HepG2 (cell line): Measurements from ENCODE around the gene GLIS2. TPM values are rescaled to one million over a fixed set of nuclear protein-coding genes. Genes with fewer than 3 reads are reported as not detected.

Source experiments
- ATAC-seq: fragments of 200-7000 bp; cut with Tn5 transposase; 3 replicates; pipeline ENCODE4 v1.9.1; 2020; ENCODE audit warnings: mild to moderate bottlenecking, moderate library complexity
- BruUV-seq: library from RNA; stranded (reverse); fragments of 400-500 nt; replicated peaks from 2 replicates; lab custom pipeline; 2021; lab: Mats Ljungman, UMichigan
- CTCF ChIA-PET: fragments of 300-600 bp; formaldehyde crosslinking; extraction: SDS; loops from one replicate; lab custom pipeline; 2021; ENCODE audit warnings: low total read pairs, inconsistent platforms, low intra/inter-chr PET ratio; lab: Yijun Ruan, JAX
- POLR2A ChIA-PET: fragments of 350-600 bp; sonication (Branson Sonifier 250); formaldehyde crosslinking; loops from one replicate; lab custom pipeline; 2020; ENCODE audit warnings: antibody characterized with exemption, inconsistent platforms; lab: Yijun Ruan, JAX
- DNase-seq: peaks from one replicate; pipeline ENCODE4 v3.0.0-alpha.2; 2015; ENCODE audit warnings: low spot score
- FAIRE-seq: peaks from 3 replicates; lab custom pipeline; 2011; peaks lifted over from hg19 to GRCh38; lab: Jason Lieb, UNC
- H2AFZ ChIP-seq: one replicate; pipeline ENCODE4 v1.6.1; 2011; ENCODE audit warnings: low read length, inconsistent platforms
- H3K27ac ChIP-seq: fragments of 300-600 bp; 3 replicates; pipeline ENCODE4 v1.8.0; 2011; ENCODE audit warnings: mixed run types, mild to moderate bottlenecking, mixed read lengths, low read length, inconsistent platforms; ENCODE audit not compliant: insufficient read depth; ENCODE audit errors: extremely low read length
- H3K27me3 ChIP-seq, 2 experiments: fragments of 200-600 bp in 1 of 2; 2 replicates in 1 of 2; 3 replicates in 1 of 2; pipeline versions ENCODE4 v1.6.0 to v1.8.0; 2011; ENCODE audit warnings: low read length in 2 of 2, mild to moderate bottlenecking in 2 of 2, moderate library complexity in 2 of 2, inconsistent platforms in 1 of 2; ENCODE audit not compliant: insufficient read depth in 2 of 2, control insufficient read depth in 1 of 2
- H3K36me3 ChIP-seq, 2 experiments: fragments of 200-600 bp in 1 of 2; replicated peaks in 1 of 2; 2 replicates in 1 of 2; 3 replicates in 1 of 2; pipeline versions ENCODE4 v1.5.1 to v1.8.0; 2011; ENCODE audit warnings: low read length in 2 of 2, inconsistent platforms in 1 of 2; ENCODE audit not compliant: insufficient read depth in 2 of 2, control insufficient read depth in 1 of 2
- H3K4me1 ChIP-seq: 2 replicates; pipeline ENCODE4 v1.5.1; 2012; ENCODE audit warnings: low read length, inconsistent platforms; ENCODE audit not compliant: insufficient read depth
- H3K4me2 ChIP-seq: 2 replicates; pipeline ENCODE4 v1.6.0; 2011; ENCODE audit warnings: low read depth, low read length, inconsistent platforms
- H3K4me3 ChIP-seq, 3 experiments: fragments of 200-600 bp in 1 of 3; sonication (generic), shearing (Covaris generic) in 1 of 3; replicated peaks in 1 of 3; 2 replicates each; pipeline ENCODE4 v1.5.1; 2011 to 2016; ENCODE audit warnings: low read length in 3 of 3, inconsistent platforms in 2 of 3, low read depth in 2 of 3, mild to moderate bottlenecking in 2 of 3, control low read depth in 1 of 3, mixed read lengths in 1 of 3; ENCODE audit not compliant: insufficient read depth in 1 of 3
- H3K79me2 ChIP-seq: one replicate; pipeline ENCODE4 v1.6.1; 2011; ENCODE audit warnings: low read length, inconsistent platforms; ENCODE audit not compliant: insufficient read depth
- H3K9ac ChIP-seq: 2 replicates; pipeline ENCODE4 v1.6.0; 2011; ENCODE audit warnings: mild to moderate bottlenecking, low read depth, low read length, inconsistent platforms; ENCODE audit not compliant: insufficient read depth
- H3K9me3 ChIP-seq: 2 replicates; pipeline ENCODE4 v1.5.1; 2012; ENCODE audit warnings: mild to moderate bottlenecking, low read length
- H4K20me1 ChIP-seq: 2 replicates; pipeline ENCODE4 v1.6.0; 2011; ENCODE audit warnings: inconsistent platforms, mild to moderate bottlenecking, low read length, moderate library complexity; ENCODE audit not compliant: insufficient read depth
- ETV6 ChIP-seq: sonication (generic); formaldehyde crosslinking; conservative IDR thresholded peaks from 2 replicates; pipeline ENCODE4 v1.4.0; 2020; ENCODE audit warnings: missing genetic modification reagents
- MIER3 ChIP-seq: IDR thresholded peaks from 2 replicates; pipeline ENCODE4 v1.6.1; 2016; ENCODE audit warnings: missing compliant biosample characterization, borderline replicate concordance
- SIN3B ChIP-seq: fragments of 150-350 bp; IDR thresholded peaks from 2 replicates; pipeline ENCODE4 v1.6.1; 2014; ENCODE audit warnings: low read length
- TGIF2 ChIP-seq: IDR thresholded peaks from 2 replicates; pipeline ENCODE4 v1.6.1; 2016; ENCODE audit warnings: control low read depth, missing compliant biosample characterization
- ZBTB4 ChIP-seq: sonication (generic); formaldehyde crosslinking; IDR thresholded peaks from 2 replicates; pipeline ENCODE4 v1.4.0; 2020; ENCODE audit warnings: missing genetic modification reagents, mild to moderate bottlenecking, borderline replicate concordance
- ZNF362 ChIP-seq: sonication (generic); formaldehyde crosslinking; IDR thresholded peaks from 2 replicates; pipeline ENCODE4 v1.4.0; 2020; ENCODE audit warnings: missing genetic modification reagents, mild to moderate bottlenecking, borderline replicate concordance
- ZNF441 ChIP-seq: sonication (generic); formaldehyde crosslinking; IDR thresholded peaks from 2 replicates; pipeline ENCODE4 v1.7.0; 2021; ENCODE audit warnings: missing genetic modification reagents, borderline replicate concordance
- WGBS: methylation state at CpG from one replicate; pipeline ENCODE4 v1.1.6; 2017; ENCODE audit warnings: low lambda C conversion rate; 5-methylcytosine and 5-hydroxymethylcytosine counted together
- in situ Hi-C: cut with HindIII; loops from 2 replicates; pipeline ENCODE4 v1.10.0; 2017; ENCODE audit warnings: low pct_unique_long_range_greater_than_20kb; ENCODE audit not compliant: extremely low pct_ligation_motif_present
- intact Hi-C: fragments of 100-400 bp; cut with micrococcal nuclease; formaldehyde crosslinking; loops from one replicate; pipeline ENCODE4 v1.10.0; 2022; ENCODE audit not compliant: unreplicated experiment
- polyA plus RNA-seq, 8 experiments: library from polyadenylated mRNA; depleted of rRNA in 3 of 8; stranded (reverse) in 7 of 8; unstranded in 1 of 8; fragments of >200 nt; fragmentation: Illumina TruSeq in 4 of 8; extraction: Trizol in 4 of 8; gene quantifications; 2 replicates each; pipeline versions ENCODE4 v1.2.1 to v1.2.3, GENCODE V29; 2011 to 2016; ENCODE audit warnings: low read depth in 4 of 8, missing spikeins in 1 of 8, mixed read lengths in 1 of 8; ENCODE audit not compliant: insufficient read depth in 1 of 8
- total RNA-seq, 5 experiments: library from RNA; depleted of rRNA; stranded (reverse); fragments of >200 nt; fragmentation: Illumina TruSeq; extraction: Trizol; gene quantifications; 2 replicates each; pipeline ENCODE4 v1.2.3, GENCODE V29; 2016; ENCODE audit warnings: low read depth in 1 of 5

The GLIS2 gene
- total and polyA plus RNA-seq, 2 of the 13 experiments (the other 11 are each of a cell fraction or from before 2014, with no cell fraction given) = 0.28 to 0.29 TPM

GRCh38 chr16:4283939-4284338 is 31.9 kb upstream of the GLIS2 start:
- Histone ChIP-seq H3K27me3 (peaks cover 0 to 6% of the 10 kb centered on the region in 2 experiments; a peak in 2 of 5 replicates), H4K20me1 (no peaks in the 10 kb centered on the region), H3K9ac (no peak overlapping the region), H3K9me3 (peaks cover 4% of the 10 kb centered on the region; the same call in 1 of the 2 replicates), H3K4me2 (no peak overlapping the region), H3K4me1 (peaks cover 81% of the 10 kb centered on the region), H3K27ac (no peak overlapping the region), H3K4me3 (no peak overlapping the region), H2AFZ (no peak overlapping the region), H3K79me2 (no peaks in the 10 kb centered on the region), H3K36me3 (no peaks in the 10 kb centered on the region)
- BruUV-seq = no TSS peak
- no peak for ATAC-seq
- WGBS = 53% methylated on average over 2 of the region's 2 CpGs
- DNase-seq = no peak
- in situ Hi-C loops = no loop called here
- no peak for FAIRE-seq
- CTCF ChIA-PET = no interaction called here
- TF ChIP-seq ETV6 (CRISPR knock-in tag) (no peak), TGIF2 (CRISPR knock-in tag) (no peak), ZNF362 (no peak), MIER3 (CRISPR knock-in tag) (no peak), SIN3B (no peak), ZBTB4 (no peak), ZNF441 (CRISPR knock-in tag) (no peak)
- POLR2A ChIA-PET = interaction anchor here (3.0 kb wide), 1 partner anchor 11 kb away, joined by 19 read pairs; the partner anchor contains the start of gene TFAP4
- intact Hi-C loops = no loop called here
